AG10803 (cell line): ENCODE results near the gene ARMH4.

ENCODE experiments used
- DNase-seq: peaks from one replicate; pipeline ENCODE4 v3.0.0; 2010; ENCODE audit warnings: low read depth
- H3K4me3 ChIP-seq: 2 replicates; pipeline ENCODE4 v1.5.1; 2011; ENCODE audit warnings: mild to moderate bottlenecking, low read length, control low read depth
- TF ChIP-seq, protein P1 (sequence below): conservative IDR thresholded peaks from 2 replicates; pipeline ENCODE4 v1.5.1; 2011; ENCODE audit warnings: mild to moderate bottlenecking, low read length, control low read depth, inconsistent platforms

The ARMH4 gene

DNA sequence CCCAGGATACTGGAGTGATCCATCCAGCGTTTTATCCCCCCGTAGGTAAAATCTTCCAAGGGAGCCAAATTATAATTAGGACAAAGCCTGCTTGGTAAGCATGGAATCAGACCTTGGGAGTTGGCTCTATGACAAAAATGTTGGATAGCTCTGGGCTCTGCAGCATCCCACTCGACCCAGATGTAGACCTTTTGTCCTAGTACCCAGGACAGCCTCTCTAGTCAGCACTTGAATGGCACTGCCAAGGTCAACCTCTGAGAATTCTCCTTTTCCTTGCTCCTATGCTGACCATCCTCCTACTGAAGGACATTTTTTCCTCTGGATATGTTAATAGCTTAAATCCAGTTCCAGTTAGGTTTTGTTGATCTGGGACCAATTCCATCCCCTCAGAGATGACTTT lies 181.4 kb downstream of the ARMH4 start:
- TF ChIP-seq, protein P1, sequence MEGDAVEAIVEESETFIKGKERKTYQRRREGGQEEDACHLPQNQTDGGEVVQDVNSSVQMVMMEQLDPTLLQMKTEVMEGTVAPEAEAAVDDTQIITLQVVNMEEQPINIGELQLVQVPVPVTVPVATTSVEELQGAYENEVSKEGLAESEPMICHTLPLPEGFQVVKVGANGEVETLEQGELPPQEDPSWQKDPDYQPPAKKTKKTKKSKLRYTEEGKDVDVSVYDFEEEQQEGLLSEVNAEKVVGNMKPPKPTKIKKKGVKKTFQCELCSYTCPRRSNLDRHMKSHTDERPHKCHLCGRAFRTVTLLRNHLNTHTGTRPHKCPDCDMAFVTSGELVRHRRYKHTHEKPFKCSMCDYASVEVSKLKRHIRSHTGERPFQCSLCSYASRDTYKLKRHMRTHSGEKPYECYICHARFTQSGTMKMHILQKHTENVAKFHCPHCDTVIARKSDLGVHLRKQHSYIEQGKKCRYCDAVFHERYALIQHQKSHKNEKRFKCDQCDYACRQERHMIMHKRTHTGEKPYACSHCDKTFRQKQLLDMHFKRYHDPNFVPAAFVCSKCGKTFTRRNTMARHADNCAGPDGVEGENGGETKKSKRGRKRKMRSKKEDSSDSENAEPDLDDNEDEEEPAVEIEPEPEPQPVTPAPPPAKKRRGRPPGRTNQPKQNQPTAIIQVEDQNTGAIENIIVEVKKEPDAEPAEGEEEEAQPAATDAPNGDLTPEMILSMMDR: no peak
- no peak overlapping the region for H3K4me3 ChIP-seq
- no peak for DNase-seq

DNA sequence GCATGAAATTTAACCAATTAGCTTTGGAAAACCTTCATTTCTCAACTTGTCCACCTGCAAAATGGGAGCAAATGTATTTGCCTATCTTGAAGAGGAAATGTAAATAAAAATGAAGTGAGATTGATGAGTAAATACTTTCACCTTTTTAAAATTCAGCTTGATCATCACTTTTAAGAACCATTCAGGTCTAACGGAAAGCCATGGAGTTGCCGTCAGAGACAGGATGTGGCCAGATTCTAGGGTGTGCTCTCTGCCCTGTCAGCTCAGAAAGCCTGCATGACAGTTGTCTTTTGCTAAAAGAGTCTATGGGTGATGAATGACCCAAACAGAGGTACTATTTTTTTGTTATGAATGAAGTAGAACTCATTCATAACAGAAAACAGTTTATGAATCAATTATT lies 181.8 kb downstream of the ARMH4 start:
- H3K4me3 ChIP-seq: no peak overlapping the region
- TF ChIP-seq, protein P1: no peak
- DNase-seq: no peak

DNA sequence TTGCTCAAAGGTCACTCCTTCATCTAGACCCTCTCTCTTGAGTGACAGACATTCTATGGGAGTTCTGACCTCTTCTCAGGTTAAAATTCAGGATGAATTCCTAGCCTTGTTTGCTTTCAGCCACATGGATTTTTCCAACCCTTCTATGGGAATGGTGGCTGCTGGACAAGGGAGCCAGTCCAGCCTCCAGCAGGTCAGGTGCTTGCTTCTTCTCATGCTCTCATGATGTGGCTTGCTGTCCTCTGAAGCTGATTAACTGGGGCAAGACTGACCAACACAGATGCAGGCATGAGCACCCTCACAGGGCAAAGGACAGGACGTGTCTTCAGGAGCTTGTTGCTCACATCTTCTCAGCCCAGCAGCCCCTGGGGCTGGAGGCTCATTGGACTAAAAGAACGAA lies 188.9 kb downstream of the ARMH4 start:
- TF ChIP-seq, protein P1: no peak
- no peak overlapping the region for H3K4me3 ChIP-seq
- no peak for DNase-seq

DNA sequence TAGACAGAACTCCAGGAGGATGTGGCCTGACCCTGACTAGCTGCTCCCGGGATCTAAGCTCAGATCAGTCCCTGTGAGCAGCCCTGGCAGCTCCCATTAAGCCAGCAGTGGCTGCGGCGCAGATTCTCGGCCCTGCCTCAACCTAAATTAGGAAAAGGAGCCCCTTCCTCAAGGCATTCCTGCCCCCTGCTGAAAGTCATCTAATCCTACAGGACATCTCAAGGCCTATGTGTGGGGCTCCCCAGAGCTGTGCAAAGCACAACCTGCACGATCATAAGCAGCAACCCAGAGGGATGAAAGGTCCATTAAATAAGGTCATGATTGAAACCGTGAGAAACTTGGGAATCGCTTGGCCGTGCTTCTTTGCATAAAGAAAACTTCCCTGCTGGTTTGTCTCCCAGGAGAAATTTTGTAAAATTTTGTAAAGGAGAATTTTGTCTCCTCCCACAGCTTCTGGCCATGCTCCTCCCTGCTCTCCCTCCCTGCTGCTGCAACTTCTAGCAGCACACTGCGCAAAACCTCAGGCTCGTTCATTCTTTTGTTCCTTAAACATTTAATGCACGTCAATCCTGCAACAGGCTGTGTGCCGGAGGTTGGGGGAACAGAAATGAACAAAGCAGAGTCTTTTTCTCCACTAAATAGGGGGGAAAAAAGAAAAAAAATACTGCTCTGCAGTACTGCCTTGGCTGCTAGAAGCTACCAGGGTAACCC lies 189.5 kb downstream of the ARMH4 start:
- H3K4me3 ChIP-seq: no peak overlapping the region
- no peak for DNase-seq
- TF ChIP-seq, protein P1: no peak

DNA sequence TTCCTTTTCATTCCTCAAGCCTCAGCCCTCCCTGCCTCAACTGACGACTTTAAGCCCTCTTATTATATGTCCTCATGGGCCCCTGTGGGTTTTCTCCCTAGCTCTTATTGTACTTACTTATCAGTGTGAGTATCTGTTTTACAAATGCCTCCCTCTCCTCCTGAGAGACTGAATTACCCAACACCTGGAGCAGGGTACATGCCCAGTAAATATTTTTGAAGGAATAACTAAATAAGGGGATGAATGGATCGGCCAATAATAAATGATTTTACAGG lies 190.3 kb downstream of the ARMH4 start:
- TF ChIP-seq, protein P1: no peak
- DNase-seq: no peak
- H3K4me3 ChIP-seq: no peak overlapping the region

DNA sequence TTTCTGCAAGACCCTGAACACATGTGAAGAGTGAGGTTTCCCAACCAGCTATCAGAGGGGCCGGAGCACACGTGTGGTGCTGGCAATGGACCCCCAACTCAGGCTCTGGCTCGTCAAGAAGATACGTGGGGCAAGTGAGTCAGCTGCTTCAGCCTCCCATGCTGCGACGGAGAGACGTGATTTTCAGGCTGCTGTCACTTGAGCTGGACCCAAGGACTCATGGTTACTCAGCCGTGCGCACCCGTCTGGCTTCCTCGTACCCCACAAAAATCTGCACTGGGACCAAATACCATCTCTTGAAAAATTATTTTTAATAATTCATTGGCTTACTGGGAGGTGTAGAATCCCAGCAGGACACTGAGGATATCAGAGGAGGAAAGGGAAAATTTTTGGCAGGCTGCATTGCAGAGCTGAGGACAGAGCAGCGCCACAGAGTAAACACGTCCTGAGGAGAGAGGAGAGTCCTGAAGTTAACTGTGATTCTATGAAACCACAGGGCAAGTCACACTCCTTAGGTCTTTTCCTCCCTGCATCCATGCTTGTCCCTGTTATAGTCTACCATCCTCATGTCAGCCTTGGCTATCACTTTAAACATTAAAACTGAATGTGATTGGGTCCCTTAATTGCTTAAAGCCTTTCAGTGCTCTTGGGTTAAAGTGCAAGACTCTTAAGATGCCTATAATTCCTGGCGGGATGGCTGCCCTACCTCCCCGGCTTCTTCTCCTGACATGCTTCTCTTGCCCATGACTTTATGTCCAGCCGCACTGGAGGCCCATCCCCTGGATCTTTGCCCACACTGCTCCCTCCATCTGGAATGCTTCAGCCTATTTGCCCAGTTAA lies 190.8 kb downstream of the ARMH4 start:
- no peak for DNase-seq
- H3K4me3 ChIP-seq: no peak overlapping the region

More for the DNA sequence above, 190.8 kb downstream of the ARMH4 start:
- TF ChIP-seq, protein P1: no peak
